Mesenchymal stem cell (in vitro differentiated cells and primary cell): Measurements from ENCODE around the gene MZF1. TPM values are rescaled to one million over a fixed set of nuclear protein-coding genes. Genes with fewer than 3 reads are reported as not detected.
"Not testable (repeated sequence)": the region's sequence is repeated elsewhere in the genome, so short reads cannot be mapped to it uniquely, and the experiment has no call there.

Experiments used
- DNase-seq: peaks from one replicate; pipeline ENCODE4 v3.0.0-alpha.2; 2013
- H2AFZ ChIP-seq: one replicate; pipeline ENCODE4 v1.6.1; 2013; ENCODE audit warnings: low read depth, mild to moderate bottlenecking, control low read depth, inconsistent platforms, low read length, moderate library complexity
- H2AK5ac ChIP-seq: 2 replicates; pipeline ENCODE4 v1.6.1; 2013; ENCODE audit warnings: low read length, moderate library complexity, mild to moderate bottlenecking, inconsistent platforms; ENCODE audit not compliant: severe bottlenecking
- H2BK120ac ChIP-seq: one replicate; pipeline ENCODE4 v1.6.1; 2013; ENCODE audit warnings: low read depth, mild to moderate bottlenecking, inconsistent platforms, low read length, moderate library complexity
- H2BK12ac ChIP-seq, 2 experiments: one replicate each; pipeline ENCODE4 v1.6.1; 2013; ENCODE audit warnings: inconsistent platforms in 2 of 2, low read length in 2 of 2, mild to moderate bottlenecking in 2 of 2, moderate library complexity in 2 of 2, control low read depth in 1 of 2
- H2BK15ac ChIP-seq: one replicate; pipeline ENCODE4 v1.6.1; 2013; ENCODE audit warnings: mild to moderate bottlenecking, low read depth, inconsistent platforms; ENCODE audit not compliant: poor library complexity, severe bottlenecking
- H2BK5ac ChIP-seq: 2 replicates; pipeline ENCODE4 v1.6.1; 2013; ENCODE audit warnings: low read depth, mild to moderate bottlenecking, low read length, control low read depth, inconsistent platforms; ENCODE audit not compliant: poor library complexity, severe bottlenecking
- H3K14ac ChIP-seq, 2 experiments: one replicate each; pipeline ENCODE4 v1.6.1; 2013; ENCODE audit warnings: inconsistent platforms in 2 of 2, low read length in 2 of 2, control low read depth in 1 of 2, mild to moderate bottlenecking in 1 of 2, moderate library complexity in 1 of 2
- H3K18ac ChIP-seq, 2 experiments: one replicate each; pipeline ENCODE4 v1.6.1; 2013; ENCODE audit warnings: inconsistent platforms in 2 of 2, low read length in 2 of 2, control low read depth in 1 of 2, low read depth in 1 of 2, mild to moderate bottlenecking in 1 of 2
- H3K23ac ChIP-seq, 2 experiments: one replicate each; pipeline ENCODE4 v1.6.1; 2013; ENCODE audit warnings: inconsistent platforms in 2 of 2, low read length in 2 of 2, mild to moderate bottlenecking in 2 of 2, moderate library complexity in 2 of 2, control low read depth in 1 of 2
- H3K27ac ChIP-seq: 2 replicates; pipeline ENCODE4 v1.5.1; 2013; ENCODE audit warnings: mild to moderate bottlenecking, moderate library complexity, low read length, control low read depth, inconsistent platforms; ENCODE audit not compliant: poor library complexity, severe bottlenecking
- H3K27me3 ChIP-seq, 2 experiments: 2 replicates each; pipeline versions ENCODE4 v1.6.1 to v1.7.0; 2013; ENCODE audit warnings: low read length in 2 of 2, mild to moderate bottlenecking in 2 of 2, moderate library complexity in 2 of 2, control low read depth in 1 of 2, inconsistent platforms in 1 of 2; ENCODE audit not compliant: control insufficient read depth in 1 of 2, insufficient read depth in 1 of 2
- H3K36me3 ChIP-seq, 2 experiments: 2 replicates each; pipeline versions ENCODE4 v1.6.1 to v1.7.0; 2013; ENCODE audit warnings: low read length in 2 of 2, control low read depth in 1 of 2, inconsistent platforms in 1 of 2, low read depth in 1 of 2, mild to moderate bottlenecking in 1 of 2; ENCODE audit not compliant: insufficient read depth in 2 of 2, control insufficient read depth in 1 of 2
- H3K4ac ChIP-seq, 2 experiments: one replicate each; pipeline ENCODE4 v1.6.1; 2013; ENCODE audit warnings: inconsistent platforms in 2 of 2, low read length in 2 of 2, mild to moderate bottlenecking in 2 of 2, moderate library complexity in 2 of 2, control low read depth in 1 of 2, low read depth in 1 of 2
- H3K4me1 ChIP-seq: 2 replicates; pipeline ENCODE4 v1.6.1; 2013; ENCODE audit warnings: low read depth, low read length, control low read depth; ENCODE audit not compliant: control insufficient read depth, insufficient read depth
- H3K4me2 ChIP-seq: 2 replicates; pipeline ENCODE4 v1.6.1; 2013; ENCODE audit warnings: low read length, mild to moderate bottlenecking, inconsistent platforms; ENCODE audit not compliant: poor library complexity, severe bottlenecking
- H3K4me3 ChIP-seq, 2 experiments: 2 replicates each; pipeline versions ENCODE4 v1.5.1 to v1.7.0; 2013; ENCODE audit warnings: low read length in 2 of 2, mild to moderate bottlenecking in 2 of 2, control low read depth in 1 of 2, low read depth in 1 of 2; ENCODE audit not compliant: insufficient read depth in 1 of 2
- H3K79me1 ChIP-seq: replicated peaks from 2 replicates; pipeline ENCODE4 v1.6.1; 2013; ENCODE audit warnings: mild to moderate bottlenecking, control low read depth, low read length, inconsistent platforms; ENCODE audit not compliant: poor library complexity, severe bottlenecking
- H3K9ac ChIP-seq: 2 replicates; pipeline ENCODE4 v1.7.0; 2013; ENCODE audit warnings: mild to moderate bottlenecking, low read length, moderate library complexity
- H3K9me3 ChIP-seq: 2 replicates; pipeline ENCODE4 v1.7.0; 2013; ENCODE audit warnings: mild to moderate bottlenecking, low read length; ENCODE audit not compliant: control insufficient read depth
- H4K8ac ChIP-seq: one replicate; pipeline ENCODE4 v1.6.1; 2013; ENCODE audit warnings: inconsistent platforms, mild to moderate bottlenecking, low read length, moderate library complexity
- H4K91ac ChIP-seq: one replicate; pipeline ENCODE4 v1.6.1; 2013; ENCODE audit warnings: mild to moderate bottlenecking, low read length, inconsistent platforms
- WGBS: methylation state at CpG from one replicate; pipeline ENCODE4 v1.1.7; 2013; ENCODE audit warnings: mixed read lengths; 5-methylcytosine and 5-hydroxymethylcytosine counted together
- polyA plus RNA-seq, 2 experiments: library from polyadenylated mRNA; stranded (reverse); fragments of 200-250 nt; gene quantifications; one replicate each; pipeline ENCODE4 v1.2.3, GENCODE V29; 2013

MZF1 gene
- polyA plus RNA-seq (2013, experiment 1 of 2): 9.8 TPM
- 8.9 TPM for polyA plus RNA-seq (2013, experiment 2 of 2)

GRCh38 chr19:58572818-58573657, at the start of gene MZF1:
Gene MZF1 (minus strand): TSS chr19:58573335. CDS start chr19:58571389, 1,946 bp downstream.
- Histone ChIP-seq H3K4me1 (peaks cover 8% of the 10 kb centered on the region), H3K9me3 (no peaks in the 10 kb centered on the region), H3K14ac (peak within 1 kb of the TSS in 1 of 2 experiments; percentile 90), H2BK12ac (peak within 1 kb of the TSS; percentile 38 to 85), H3K18ac (peak within 1 kb of the TSS; percentile 96), H2AK5ac (no peak within 1 kb of the TSS), H3K23ac (peak within 1 kb of the TSS in 1 of 2 experiments; percentile 75), H2AFZ (peak within 1 kb of the TSS; percentile 42), H3K79me1 (peaks cover 33% of the 10 kb centered on the region), H2BK120ac (peak within 1 kb of the TSS; percentile 66), H4K8ac (peak within 1 kb of the TSS; percentile 98), H3K4me2 (peak within 1 kb of the TSS; percentile 80), H3K27me3 (no peaks in the 10 kb centered on the region), H2BK5ac (peak within 1 kb of the TSS; percentile 79), H3K4me3 (peak within 1 kb of the TSS; percentile 82 to 91), H3K27ac (peak within 1 kb of the TSS; percentile 97), H3K4ac (peak within 1 kb of the TSS; percentile 73 to 90), H4K91ac (peak within 1 kb of the TSS; percentile 100), H3K36me3 (peaks cover 32 to 42% of the 10 kb centered on the region in 2 experiments), H2BK15ac (peak within 1 kb of the TSS; percentile 96), H3K9ac (peak within 1 kb of the TSS; percentile 99)
- WGBS: under 1% methylated on average over 73 of the region's 75 CpGs
- peak; percentile 100 for DNase-seq

GRCh38 chr19:58607213-58607612, 34.1 kb upstream of the MZF1 start:
- not testable (repeated sequence) for H3K9ac ChIP-seq, H3K14ac ChIP-seq, H2AK5ac ChIP-seq, H3K27me3 ChIP-seq, H4K8ac ChIP-seq, H3K4me3 ChIP-seq, H3K18ac ChIP-seq, H3K4ac ChIP-seq, H3K4me1 ChIP-seq, H2BK5ac ChIP-seq, H2BK15ac ChIP-seq, H3K4me2 ChIP-seq, H3K79me1 ChIP-seq, H3K23ac ChIP-seq, H2AFZ ChIP-seq, H3K36me3 ChIP-seq, H3K27ac ChIP-seq, H4K91ac ChIP-seq, H2BK120ac ChIP-seq, DNase-seq, H2BK12ac ChIP-seq, H3K9me3 ChIP-seq
- WGBS: 92% methylated on average over 14 of the region's 28 CpGs

GRCh38 chr19:58606251-58606896, 33.2 kb upstream of the MZF1 start:
- H3K14ac ChIP-seq, H2BK15ac ChIP-seq, H2AFZ ChIP-seq, H3K4me2 ChIP-seq, H2BK120ac ChIP-seq, H3K9me3 ChIP-seq, H2AK5ac ChIP-seq, DNase-seq, H3K79me1 ChIP-seq, H3K4me3 ChIP-seq, H3K27me3 ChIP-seq, H2BK12ac ChIP-seq, H3K4me1 ChIP-seq, H3K27ac ChIP-seq, H3K9ac ChIP-seq, H3K36me3 ChIP-seq, H2BK5ac ChIP-seq, H3K23ac ChIP-seq, H4K8ac ChIP-seq, H3K18ac ChIP-seq, H4K91ac ChIP-seq, H3K4ac ChIP-seq: not testable (repeated sequence)
- WGBS: 95% methylated on average over 14 of the region's 62 CpGs

- Histone ChIP-seq H3K14ac (peak overlapping the region in 1 of 2 experiments; percentile 38), H2BK15ac (no peak overlapping the region), H3K36me3 (peaks cover 25 to 36% of the 10 kb centered on the region in 2 experiments), H3K9ac (no peak overlapping the region), H3K4me3 (no peak overlapping the region), H3K4me2 (no peak overlapping the region), H3K27me3 (no peaks in the 10 kb centered on the region), H3K4me1 (peaks cover 7% of the 10 kb centered on the region), H2AK5ac (no peak overlapping the region), H3K79me1 (peaks cover 20% of the 10 kb centered on the region), H3K27ac (no peak overlapping the region), H3K18ac (peak overlapping the region; percentile 74 to 85), H2BK5ac (no peak overlapping the region), H4K91ac (peak overlapping the region; percentile 91), H2BK12ac (peak overlapping the region; percentile 15 to 74), H2BK120ac (no peak overlapping the region), H2AFZ (no peak overlapping the region), H3K23ac (no peak overlapping the region), H3K4ac (no peak overlapping the region), H3K9me3 (no peaks in the 10 kb centered on the region), H4K8ac (peak overlapping the region; percentile 35)
- WGBS: 96% methylated on average over 4 of the region's 4 CpGs
- no peak for DNase-seq
Measured at GRCh38 chr19:58586133-58586765, 13.1 kb upstream of the MZF1 start.
